HL-60 (cell line): Measurements from ENCODE around the gene ZG16B.

ENCODE experiments used
- DNase-seq, 2 experiments: peaks; one replicate each; pipeline ENCODE4 v3.0.0-alpha.2; 2010 to 2020; ENCODE audit warnings: low read depth in 1 of 2, low spot score in 1 of 2
- H3K27ac ChIP-seq: fragments of 250-450 bp; sonication (Bioruptor Pico); replicated peaks from 2 replicates; pipeline ENCODE4 v1.5.1; 2020; ENCODE audit warnings: mild to moderate bottlenecking, moderate library complexity
- H3K27me3 ChIP-seq: fragments of 250-450 bp; sonication (Bioruptor Pico); 2 replicates; pipeline ENCODE4 v1.5.1; 2021; ENCODE audit warnings: mild to moderate bottlenecking, moderate library complexity; ENCODE audit not compliant: insufficient read depth, poor library complexity, severe bottlenecking
- H3K4me3 ChIP-seq: replicated peaks from 2 replicates; pipeline ENCODE4 v1.5.1; 2011; ENCODE audit warnings: mild to moderate bottlenecking, control low read depth, low read length; ENCODE audit not compliant: insufficient read depth
- CTCF ChIP-seq: IDR thresholded peaks from one replicate; pipeline ENCODE4 v1.5.1; 2011; ENCODE audit warnings: low read length, control low read depth, inconsistent platforms; ENCODE audit not compliant: insufficient read depth
- GABPA ChIP-seq: IDR thresholded peaks from 2 replicates; pipeline ENCODE4 v1.6.1; 2012; ENCODE audit warnings: low read depth
- POLR2AphosphoS5 ChIP-seq: IDR thresholded peaks from 2 replicates; pipeline ENCODE4 v1.6.1; 2012; ENCODE audit warnings: low read depth
- REST ChIP-seq: IDR thresholded peaks from 2 replicates; pipeline ENCODE4 v1.6.1; 2012; ENCODE audit warnings: low read depth; ENCODE audit not compliant: insufficient replicate concordance
- SPI1 ChIP-seq: IDR thresholded peaks from 2 replicates; pipeline ENCODE4 v1.6.1; 2012; ENCODE audit warnings: low read depth, mild to moderate bottlenecking, borderline replicate concordance

The ZG16B gene

DNA sequence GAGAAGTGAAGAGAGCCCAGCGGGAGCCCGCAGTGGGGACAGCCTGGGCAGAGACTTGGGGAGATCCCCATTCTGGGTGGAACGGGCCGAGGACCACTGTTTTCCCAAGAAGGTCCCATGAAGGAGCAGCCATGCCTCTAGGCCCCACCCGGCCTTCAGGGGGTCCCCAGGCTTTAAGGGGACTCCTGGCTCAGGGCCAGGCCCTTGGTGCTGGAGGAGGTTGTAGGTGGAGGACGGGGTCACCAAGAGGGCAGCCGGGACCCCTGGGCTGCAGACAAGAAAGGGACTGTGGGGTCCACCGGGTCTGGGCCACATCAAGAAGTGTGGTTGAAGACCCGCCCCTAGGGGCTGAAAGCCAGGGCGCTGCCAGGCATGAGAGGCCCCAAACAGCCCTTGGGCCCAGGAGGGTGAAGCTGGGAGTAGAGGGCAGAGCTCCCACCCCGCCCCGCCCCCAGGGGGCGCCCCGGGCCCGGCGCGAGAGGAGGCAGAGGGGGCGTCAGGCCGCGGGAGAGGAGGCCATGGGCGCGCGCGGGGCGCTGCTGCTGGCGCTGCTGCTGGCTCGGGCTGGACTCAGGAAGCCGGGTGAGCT is 13.3 kb upstream of the ZG16B start, which contains the start of gene PRSS21:
TSS of gene PRSS21 (plus strand) at position 487 of the 589 bp plus-strand sequence. CDS start at position 519, 32 bp downstream.
- no peak within 1 kb of the TSS for H3K27ac ChIP-seq
- TF ChIP-seq REST (no peak), POLR2AphosphoS5 (no peak), CTCF (no peak), SPI1 (no peak), GABPA (no peak)
- DNase-seq, result no peak
- no peak within 1 kb of the TSS for H3K4me3 ChIP-seq
- no peaks in the 10 kb centered on the region for H3K27me3 ChIP-seq

DNA sequence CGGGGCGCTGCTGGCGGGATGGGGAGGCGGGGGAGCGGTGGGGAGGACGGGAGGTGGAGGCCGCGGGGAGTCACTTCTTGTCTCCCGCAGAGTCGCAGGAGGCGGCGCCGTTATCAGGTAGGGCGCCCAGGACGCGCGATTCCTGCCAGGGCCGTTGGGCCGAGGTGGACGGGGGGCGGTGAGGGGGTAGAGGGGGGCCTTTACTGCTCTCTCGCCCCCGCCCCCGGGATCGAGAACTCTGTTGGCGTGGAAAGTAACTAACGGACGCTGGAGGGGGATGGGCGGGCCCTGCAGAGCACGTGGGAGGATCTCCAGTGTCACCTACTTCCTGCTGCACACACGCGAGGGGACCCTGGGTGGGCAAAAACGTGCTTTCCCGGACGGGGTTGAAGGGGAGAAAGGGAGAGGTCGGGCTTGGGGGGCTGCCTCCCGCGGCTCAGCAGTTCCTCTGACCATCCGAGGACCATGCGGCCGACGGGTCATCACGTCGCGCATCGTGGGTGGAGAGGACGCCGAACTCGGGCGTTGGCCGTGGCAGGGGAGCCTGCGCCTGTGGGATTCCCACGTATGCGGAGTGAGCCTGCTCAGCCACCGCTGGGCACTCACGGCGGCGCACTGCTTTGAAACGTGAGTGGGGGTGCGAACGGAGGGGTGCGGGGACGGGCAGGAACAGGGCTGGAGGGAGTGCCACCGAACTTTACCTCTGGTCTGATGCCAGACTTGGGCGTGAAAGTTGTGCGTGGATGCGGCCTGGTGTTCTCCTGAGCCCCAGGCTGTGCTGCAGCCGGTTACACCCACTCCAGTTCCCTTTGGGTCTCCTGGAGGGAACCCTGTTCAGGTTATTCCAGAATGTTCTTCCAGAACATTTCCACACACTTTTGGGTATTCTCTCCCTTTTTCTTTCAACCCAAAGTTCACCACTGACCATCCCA is 12.5 kb upstream of the ZG16B start:
- Histone ChIP-seq H3K27ac (no peak overlapping the region), H3K27me3 (no peaks in the 10 kb centered on the region), H3K4me3 (no peak overlapping the region)
- DNase-seq, result no peak
- TF ChIP-seq REST (no peak), SPI1 (no peak), POLR2AphosphoS5 (no peak), CTCF (no peak), GABPA (no peak)

GRCh38 chr16:2818272-2818876 is 11.7 kb upstream of the ZG16B start:
- Histone ChIP-seq H3K27ac (no peak overlapping the region), H3K27me3 (no peaks in the 10 kb centered on the region), H3K4me3 (no peak overlapping the region)
- DNase-seq, result no peak
- no peak for TF ChIP-seq GABPA
- TF ChIP-seq SPI1, result no peak
- TF ChIP-seq POLR2AphosphoS5, result no peak
- TF ChIP-seq REST, result no peak
- TF ChIP-seq CTCF, result no peak
